GM18507 (cell line): ENCODE measurements around the gene GSK3B.

ENCODE experiments used
- DNase-seq: peaks from one replicate; pipeline ENCODE4 v3.0.0; 2011; ENCODE audit warnings: low read depth; ENCODE audit not compliant: insufficient read length; ENCODE audit errors: extremely low spot score
- FAIRE-seq: peaks from 2 replicates; lab custom pipeline; 2011; peaks lifted over from hg19 to GRCh38; lab: Jason Lieb, UNC

Gene GSK3B

GRCh38 chr3:119856695-119857094 lies 237.6 kb downstream of the GSK3B start:
- no peak for DNase-seq
- no peak for FAIRE-seq

DNA sequence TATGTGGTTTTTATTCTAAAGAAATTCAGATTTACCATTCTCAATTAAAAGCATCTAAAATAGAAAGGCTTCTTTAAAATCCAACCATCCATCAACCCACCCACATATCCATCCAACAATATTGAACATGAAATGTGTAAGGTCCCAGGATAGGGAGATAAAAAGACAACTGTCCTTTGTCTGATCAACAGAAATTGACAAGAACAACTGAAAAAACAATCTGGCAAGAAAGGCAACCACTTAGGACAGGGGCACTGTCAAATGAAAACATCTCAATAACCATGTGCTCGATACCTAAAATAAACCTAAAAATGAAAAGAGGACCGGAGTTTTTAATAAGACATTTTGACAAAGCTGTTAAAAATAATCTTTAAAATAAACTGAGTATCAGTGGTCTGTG lies 245.1 kb downstream of the GSK3B start:
- DNase-seq, result no peak
- FAIRE-seq, result no peak

- no peak for DNase-seq
- FAIRE-seq, result no peak
Observed at GRCh38 chr3:119841808-119842471, 252.3 kb downstream of the GSK3B start.

GRCh38 chr3:119835556-119835955 lies 258.7 kb downstream of the GSK3B start:
- no peak for DNase-seq
- FAIRE-seq, result no peak

DNA sequence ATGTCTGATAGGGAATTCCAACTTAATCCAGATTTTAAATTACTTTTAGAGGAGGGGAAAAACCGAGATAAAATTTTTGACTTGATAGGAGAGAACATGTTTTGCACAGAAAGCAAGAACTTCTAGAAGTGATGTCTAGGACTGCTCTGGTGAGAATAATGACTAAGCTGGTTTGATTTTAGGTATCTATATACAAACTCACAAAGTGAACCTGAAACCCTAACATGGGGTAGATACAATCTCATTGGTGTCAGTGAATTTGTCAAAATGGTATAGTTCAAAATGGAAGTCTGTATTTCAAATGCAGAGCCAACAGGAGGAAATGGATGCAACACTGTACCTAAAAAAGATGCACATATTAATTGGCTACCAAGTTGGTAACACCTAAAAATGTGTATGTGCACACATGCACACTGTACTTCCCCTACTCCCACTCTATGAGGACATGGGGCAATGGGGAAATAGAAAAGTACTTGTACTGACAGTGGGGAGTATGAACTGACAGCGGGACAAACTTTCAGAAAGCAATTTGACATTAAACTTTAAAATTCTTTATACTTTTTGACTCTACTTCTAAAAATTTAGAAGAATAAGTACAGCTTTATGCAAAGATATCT lies 259.4 kb downstream of the GSK3B start:
- no peak for DNase-seq
- FAIRE-seq, result peak; percentile 5

GRCh38 chr3:119831941-119832371 lies 262.3 kb downstream of the GSK3B start:
- FAIRE-seq (no peak), DNase-seq (no peak)

DNA sequence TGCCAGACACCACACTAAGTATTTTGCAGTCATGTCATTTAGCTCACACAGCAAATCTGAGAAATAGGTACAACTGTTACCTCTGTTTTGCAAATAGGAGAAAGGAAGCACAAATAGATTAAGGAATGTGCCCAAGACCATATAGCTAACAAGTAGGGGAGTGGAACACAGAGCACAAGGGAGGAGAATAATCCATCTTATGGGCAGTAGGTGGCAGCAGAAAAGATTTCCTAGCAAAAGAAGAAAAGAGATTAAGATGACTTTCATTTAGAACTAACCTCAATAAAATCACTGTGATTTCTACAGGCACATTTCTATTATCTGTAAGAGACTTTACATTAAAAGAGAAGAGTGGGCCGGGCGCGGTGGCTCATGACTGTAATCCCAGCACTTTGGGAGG lies 263.2 kb downstream of the GSK3B start:
- DNase-seq (no peak), FAIRE-seq (peak; percentile 56)

- FAIRE-seq (no peak), DNase-seq (no peak)
Observed at GRCh38 chr3:119829420-119829819, 264.8 kb downstream of the GSK3B start.

GRCh38 chr3:119826711-119827608 lies 267.3 kb downstream of the GSK3B start:
- DNase-seq (no peak), FAIRE-seq (peak; percentile 5)

GRCh38 chr3:119825820-119826219 lies 268.4 kb downstream of the GSK3B start:
- DNase-seq (no peak), FAIRE-seq (no peak)

DNA sequence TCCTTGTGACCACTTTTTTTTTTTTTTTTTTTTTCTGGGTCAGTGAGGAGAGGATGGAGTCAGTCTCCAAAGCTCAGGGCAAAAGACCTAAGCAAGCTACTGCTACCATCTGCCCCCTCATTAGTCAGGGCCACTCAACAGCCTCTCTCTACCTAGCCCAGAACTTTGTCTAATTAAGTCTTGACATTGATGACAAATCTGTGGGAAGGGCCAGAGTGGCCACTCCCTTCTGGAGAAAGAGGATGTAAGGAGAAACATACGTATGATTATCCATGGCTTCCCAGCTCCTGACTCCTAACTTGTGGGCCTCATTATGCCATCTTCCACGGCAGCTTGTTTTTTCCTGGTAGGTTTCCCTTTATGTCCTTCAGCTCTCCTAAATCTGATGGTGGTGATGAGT lies 274.4 kb downstream of the GSK3B start:
- DNase-seq (no peak), FAIRE-seq (no peak)

- no peak for FAIRE-seq
Observed at GRCh38 chr3:119818937-119819336, 275.3 kb downstream of the GSK3B start.

GRCh38 chr3:119817583-119818363 lies 276.5 kb downstream of the GSK3B start:
- no peak for FAIRE-seq

More at GRCh38 chr3:119818937-119819336, 275.3 kb downstream of the GSK3B start:
- no peak for DNase-seq

DNA sequence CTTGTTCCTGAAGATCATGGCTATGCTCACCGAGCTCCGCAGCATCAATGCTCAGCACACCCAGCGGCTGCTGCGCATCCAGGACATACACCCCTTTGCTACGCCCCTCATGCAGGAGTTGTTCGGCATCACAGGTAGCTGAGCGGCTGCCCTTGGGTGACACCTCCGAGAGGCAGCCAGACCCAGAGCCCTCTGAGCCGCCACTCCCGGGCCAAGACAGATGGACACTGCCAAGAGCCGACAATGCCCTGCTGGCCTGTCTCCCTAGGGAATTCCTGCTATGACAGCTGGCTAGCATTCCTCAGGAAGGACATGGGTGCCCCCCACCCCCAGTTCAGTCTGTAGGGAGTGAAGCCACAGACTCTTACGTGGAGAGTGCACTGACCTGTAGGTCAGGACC lies 277.2 kb downstream of the GSK3B start:
- no peak for FAIRE-seq
- no peak for DNase-seq

More at GRCh38 chr3:119817583-119818363, 276.5 kb downstream of the GSK3B start:
- DNase-seq, result no peak

- FAIRE-seq, result no peak
- no peak for DNase-seq
Observed at GRCh38 chr3:119815716-119816115, 278.5 kb downstream of the GSK3B start.

GRCh38 chr3:119812491-119813058 lies 281.7 kb downstream of the GSK3B start:
- no peak for DNase-seq
- no peak for FAIRE-seq

DNA sequence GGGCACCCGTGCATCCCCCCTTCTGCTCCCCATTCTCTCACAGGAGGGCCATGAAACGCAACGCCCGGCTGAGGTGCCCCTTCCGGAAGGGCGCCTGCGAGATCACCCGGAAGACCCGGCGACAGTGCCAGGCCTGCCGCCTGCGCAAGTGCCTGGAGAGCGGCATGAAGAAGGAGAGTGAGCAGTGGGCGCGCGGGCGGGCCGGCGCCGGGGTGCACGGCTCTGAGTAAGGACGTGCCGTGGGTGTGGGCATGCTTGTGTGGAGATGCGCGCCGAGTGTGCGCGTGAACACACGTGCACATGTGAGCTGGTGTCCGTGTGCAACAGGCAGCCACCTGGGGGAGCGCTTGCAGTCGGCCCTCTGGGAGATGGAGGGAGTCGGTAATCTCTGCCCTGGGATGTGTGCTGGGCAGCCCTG lies 284.2 kb downstream of the GSK3B start:
- peak; percentile 43 for DNase-seq
- FAIRE-seq, result peak; percentile 18

DNA sequence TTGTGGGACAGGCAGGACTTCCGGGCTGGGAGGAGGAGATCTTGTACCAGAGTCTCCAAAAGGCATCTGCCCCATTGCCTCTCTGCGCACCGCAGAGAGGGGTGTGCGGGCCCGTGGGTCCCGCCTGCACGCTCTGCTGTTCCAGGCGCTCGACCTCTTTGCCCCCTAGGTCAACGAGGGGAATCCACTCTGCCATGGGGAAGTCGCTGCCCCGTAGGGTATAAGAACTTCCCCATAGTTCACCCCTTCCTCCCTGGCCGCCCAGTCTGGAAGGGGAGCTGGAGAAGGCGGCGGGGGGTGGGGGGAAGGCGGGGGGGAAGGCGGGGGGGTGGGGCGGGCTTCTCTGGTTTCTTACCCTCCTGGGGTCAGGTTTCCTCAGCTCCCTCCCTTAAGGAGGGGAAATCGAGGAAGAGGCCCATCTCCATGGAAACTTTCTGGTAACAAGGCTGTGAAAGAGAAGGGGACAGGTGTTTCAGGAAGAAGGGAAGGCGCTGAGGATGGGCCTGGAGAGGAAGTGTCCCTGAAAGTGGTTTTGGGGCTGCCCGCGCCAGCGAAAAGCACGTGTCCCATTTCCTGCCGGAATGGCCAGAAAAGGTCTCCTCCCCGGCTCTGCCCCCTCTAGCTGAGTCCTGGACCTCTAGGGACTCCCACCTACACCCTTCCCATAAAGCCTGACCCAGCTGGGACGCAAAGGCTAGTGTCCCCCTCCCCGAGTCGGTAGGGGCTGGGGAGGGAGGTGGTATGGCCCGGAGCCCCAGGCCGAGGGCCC lies 284.8 kb downstream of the GSK3B start:
- no peak for FAIRE-seq

DNA sequence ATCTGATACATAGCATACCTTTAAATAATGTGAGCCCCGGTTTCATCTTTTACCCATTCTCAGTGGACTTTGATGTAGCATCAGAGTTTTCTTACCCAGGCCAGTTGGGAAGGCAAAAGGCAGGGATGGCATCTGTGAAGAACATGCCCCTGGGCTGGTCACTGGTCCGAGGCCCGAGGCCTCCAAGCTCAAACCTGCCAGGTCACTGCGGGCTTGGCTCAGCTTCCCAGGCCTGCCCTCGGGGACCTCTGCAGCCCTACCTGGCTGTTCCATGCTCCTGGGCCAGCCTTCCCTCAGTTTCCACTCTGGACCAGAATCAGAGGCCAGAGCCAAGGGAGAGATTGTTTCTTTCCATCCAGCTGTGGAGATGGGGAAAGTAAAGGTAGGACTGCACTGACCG lies 285.4 kb downstream of the GSK3B start:
- DNase-seq (no peak), FAIRE-seq (no peak)

More for the DNA sequence above, 284.8 kb downstream of the GSK3B start:
- peak; percentile 25 for DNase-seq
